Measurements from ENCODE around the gene EHMT1. TPM values are rescaled to one million over a fixed set of nuclear protein-coding genes. Genes with fewer than 3 reads are reported as not detected.

The EHMT1 gene
- total and polyA plus RNA-seq, 2 of the 13 experiments (the other 11 are each of a cell fraction or from before 2014, with no cell fraction given), result 23.0 to 27.1 TPM

DNA sequence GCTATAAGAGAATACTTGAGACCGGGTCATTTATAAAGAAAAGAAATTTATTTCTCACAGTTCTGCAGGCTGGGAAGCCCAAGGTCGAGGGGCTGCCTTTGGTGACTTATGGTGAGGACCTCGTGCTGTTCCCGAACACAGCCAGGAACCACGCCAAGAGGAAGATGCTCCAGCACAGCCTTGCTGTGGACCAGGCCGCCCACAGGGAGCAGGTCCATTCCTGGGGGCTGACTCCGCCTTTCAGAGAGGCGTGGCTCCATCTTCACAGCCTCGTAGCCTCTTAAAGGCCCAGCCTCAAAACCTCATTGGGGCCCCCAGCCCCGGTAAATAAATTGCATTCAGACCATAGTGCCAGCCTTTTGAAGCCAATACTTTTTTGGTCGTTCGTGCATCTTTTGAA is 165.2 kb downstream of the EHMT1 start:
- in situ Hi-C loops (cut with HindIII; ENCODE audit: extremely low pct_ligation_motif_present, low pct_unique_long_range_greater_than_20kb), result no loop called here
- Histone ChIP-seq H3K4me2 (ENCODE audit: low read depth, low read length) (no peak overlapping the region), H4K20me1 (ENCODE audit: insufficient read depth, low read length) (no peaks in the 10 kb centered on the region), H3K9me3 (ENCODE audit: low read length) (no peaks in the 10 kb centered on the region), H2AFZ (ENCODE audit: low read length) (no peak overlapping the region), H3K9ac (ENCODE audit: insufficient read depth, low read depth, low read length) (no peak overlapping the region), H3K79me2 (ENCODE audit: insufficient read depth, low read length) (peaks cover 2% of the 10 kb centered on the region), H3K27me3 (ENCODE audit: control insufficient read depth in 1 of 2, insufficient read depth in 2 of 2, low read length in 2 of 2) (no peaks in the 10 kb centered on the region), H3K36me3 (replicated peaks in 1 of 2; ENCODE audit: control insufficient read depth in 1 of 2, insufficient read depth in 2 of 2, low read length in 2 of 2) (peaks cover 18 to 25% of the 10 kb centered on the region in 2 experiments), H3K4me1 (ENCODE audit: insufficient read depth, low read length) (peaks cover 45% of the 10 kb centered on the region), H3K27ac (ENCODE audit: extremely low read length, insufficient read depth, low read length) (no peak overlapping the region), H3K4me3 (replicated peaks in 1 of 3; ENCODE audit: insufficient read depth in 1 of 3, low read depth in 2 of 3, low read length in 3 of 3) (no peak overlapping the region)
- TF ChIP-seq, protein P1, sequence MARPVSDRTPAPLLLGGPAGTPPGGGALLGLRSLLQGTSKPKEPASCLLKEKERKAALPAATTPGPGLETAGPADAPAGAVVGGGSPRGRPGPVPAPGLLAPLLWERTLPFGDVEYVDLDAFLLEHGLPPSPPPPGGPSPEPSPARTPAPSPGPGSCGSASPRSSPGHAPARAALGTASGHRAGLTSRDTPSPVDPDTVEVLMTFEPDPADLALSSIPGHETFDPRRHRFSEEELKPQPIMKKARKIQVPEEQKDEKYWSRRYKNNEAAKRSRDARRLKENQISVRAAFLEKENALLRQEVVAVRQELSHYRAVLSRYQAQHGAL (CRISPR knock-in tag; IDR thresholded peaks at IDR 0.05; ENCODE audit: not compliant biosample characterization), result no peak
- TF ChIP-seq ERF (CRISPR knock-in tag; IDR thresholded peaks at IDR 0.05), result no peak
- no peak for TF ChIP-seq RERE (CRISPR knock-in tag; IDR thresholded peaks at IDR 0.05; ENCODE audit: low read depth)
- no peak for TF ChIP-seq GTF3A (CRISPR knock-in tag; conservative IDR thresholded peaks at IDR 0.05)
- ChIA-PET CTCF (ENCODE audit: low intra/inter-chr PET ratio, low total read pairs) (no interaction called here), POLR2A (no interaction called here)
- DNase-seq (ENCODE audit: low spot score), result no peak
- no peak for FAIRE-seq
- WGBS (ENCODE audit: low lambda C conversion rate), result 95% methylated on average over 11 of the region's 12 CpGs
- intact Hi-C loops (cut with micrococcal nuclease; ENCODE audit: unreplicated experiment), result no loop called here
- no TSS peak for BruUV-seq (replicated peaks)
- no peak for ATAC-seq

Data from HepG2 (cell line).